GM18951 (cell line): ENCODE measurements around the gene TNNI3.
"Not testable (repeated sequence)": the region's sequence is repeated elsewhere in the genome, so short reads cannot be mapped to it uniquely, and the experiment has no call there.

ENCODE experiments used
- POLR2A ChIP-seq: IDR thresholded peaks from 4 replicates; pipeline ENCODE4 v1.6.1; 2011; ENCODE audit warnings: mild to moderate bottlenecking; ENCODE audit not compliant: insufficient read length, insufficient read depth; ENCODE audit errors: extremely low read depth
- in situ Hi-C: fragments of 300-500 bp; cut with MboI; formaldehyde crosslinking; loops from one replicate; pipeline ENCODE4 v1.12.0; 2022; ENCODE audit warnings: low sequenced_read_pairs, mixed read lengths, inconsistent platforms; ENCODE audit not compliant: unreplicated experiment

The TNNI3 gene

GRCh38 chr19:55161571-55162322 is 4.2 kb upstream of the TNNI3 start:
- in situ Hi-C loops: no loop called here
- TF ChIP-seq POLR2A: no peak

GRCh38 chr19:55160986-55161365 is 3.4 kb upstream of the TNNI3 start:
- TF ChIP-seq POLR2A: no peak
- in situ Hi-C loops: no loop called here

- in situ Hi-C loops: no loop called here
- no peak for TF ChIP-seq POLR2A
These were observed 2.8 kb upstream of the TNNI3 start for GRCh38 chr19:55160128-55160985.

DNA sequence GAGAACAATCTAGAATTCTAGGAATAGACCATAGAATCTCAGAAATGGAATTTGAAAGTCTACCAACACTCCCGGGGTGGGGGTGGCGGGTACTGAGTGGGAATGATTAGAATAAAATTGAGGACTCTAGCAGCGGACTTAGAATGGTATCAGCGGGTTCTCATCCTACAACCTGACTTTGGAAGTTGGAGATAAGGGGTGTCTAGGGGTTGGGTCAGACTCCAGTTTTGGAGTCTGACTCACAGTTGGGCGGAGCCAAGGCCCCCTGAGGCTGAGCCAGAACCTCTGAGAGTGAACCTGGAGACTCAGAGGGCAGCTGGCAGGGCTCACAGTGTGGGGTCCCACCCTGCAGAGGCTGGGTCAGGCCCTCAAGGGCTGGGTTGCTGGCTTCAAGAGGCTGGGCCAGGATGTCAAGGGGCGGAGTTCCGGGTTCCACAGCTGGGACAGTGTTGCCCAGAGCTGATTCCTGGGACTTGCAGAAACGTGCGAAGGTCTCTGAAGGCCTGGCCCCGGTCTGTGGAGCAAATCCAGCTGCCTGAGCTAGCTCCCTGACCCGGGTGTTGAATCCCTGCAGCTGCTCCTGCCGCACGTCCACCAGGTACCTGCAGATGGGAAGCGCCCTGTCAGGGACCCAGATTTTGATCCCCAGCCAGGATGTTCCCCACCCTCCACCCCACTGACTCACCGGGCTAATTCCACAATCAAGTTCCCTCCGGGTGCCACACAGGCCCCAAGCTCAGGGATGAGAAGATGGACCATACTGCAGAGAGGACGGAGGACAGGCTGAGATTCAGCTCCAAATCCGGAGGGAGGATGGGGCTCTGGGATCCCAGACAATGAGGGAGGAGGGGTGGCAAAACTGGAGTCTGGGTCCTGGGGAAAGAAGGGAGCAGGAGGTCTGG is 1.6 kb upstream of the TNNI3 start:
- in situ Hi-C loops: no loop called here
- no peak for TF ChIP-seq POLR2A

GRCh38 chr19:55158423-55158822 is 891 bp upstream of the TNNI3 start:
- in situ Hi-C loops: no loop called here

DNA sequence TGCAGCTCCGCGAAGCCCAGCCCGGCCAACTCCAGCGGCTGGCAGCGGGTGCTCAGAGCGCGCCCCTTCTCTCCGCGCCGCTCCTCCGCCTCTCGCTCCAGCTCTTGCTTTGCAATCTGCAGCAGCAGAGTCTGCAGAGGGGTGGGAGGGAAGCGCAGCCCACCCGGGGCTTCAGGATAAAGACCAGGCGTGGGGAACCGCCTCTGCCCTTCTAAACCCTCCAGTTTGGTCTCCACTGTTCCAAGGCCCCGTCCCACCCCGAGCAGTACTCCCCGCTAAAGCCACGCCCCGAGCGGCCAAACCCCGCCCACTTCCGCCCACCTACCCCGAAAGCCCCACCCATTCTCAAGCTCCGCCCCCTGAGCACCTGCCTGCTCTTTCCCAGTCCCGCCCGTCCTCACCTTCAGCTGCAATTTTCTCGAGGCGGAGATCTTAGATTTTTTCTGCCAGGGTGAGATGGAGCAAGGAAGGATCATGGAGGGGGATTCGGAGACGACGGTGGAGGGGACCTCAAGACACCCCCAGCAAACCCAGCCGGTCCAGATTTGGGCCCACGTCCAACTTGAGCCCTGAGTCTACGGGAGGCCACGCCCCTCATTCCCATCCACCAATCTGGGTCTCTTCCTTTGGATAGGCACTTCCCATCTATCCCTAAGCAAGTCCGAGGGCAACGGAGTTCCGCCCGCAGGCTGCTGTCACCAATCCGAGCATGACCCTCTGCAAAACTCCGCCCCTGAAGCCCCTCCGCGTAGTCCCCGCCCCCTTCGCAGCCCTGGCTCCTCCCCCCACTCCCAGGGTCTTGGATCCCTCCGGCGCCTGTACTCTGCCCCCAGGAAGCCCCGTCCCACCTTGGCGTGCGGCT is 1.1 kb downstream of the TNNI3 start:
- in situ Hi-C loops: no loop called here

More at GRCh38 chr19:55158423-55158822, 891 bp upstream of the TNNI3 start:
- no peak for TF ChIP-seq POLR2A

DNA sequence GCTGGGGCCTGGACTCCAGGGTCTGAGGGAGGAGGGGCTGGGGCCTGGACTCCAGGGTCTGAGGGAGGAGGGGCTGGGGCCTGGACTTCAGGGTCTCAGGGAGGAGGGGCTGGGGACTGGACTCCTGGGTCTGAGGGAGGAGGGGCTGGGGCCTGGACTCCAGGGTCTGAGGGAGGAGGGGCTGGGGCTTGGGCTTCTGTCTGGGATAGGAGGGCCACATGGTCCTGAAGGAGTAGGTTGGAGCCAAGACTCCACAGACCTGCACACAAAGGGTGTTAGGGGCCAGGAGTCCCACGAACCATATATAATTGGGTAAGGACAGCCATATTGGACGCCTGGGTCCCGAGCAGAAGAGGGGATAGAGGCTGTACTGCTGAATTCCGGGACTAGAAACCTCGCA is 1.7 kb downstream of the TNNI3 start:
- in situ Hi-C loops: not testable (repeated sequence)

More for the DNA sequence above, 1.1 kb downstream of the TNNI3 start:
- no peak for TF ChIP-seq POLR2A

- no peak for TF ChIP-seq POLR2A
- in situ Hi-C loops: no loop called here
These were observed 3.8 kb downstream of the TNNI3 start for GRCh38 chr19:55153652-55154264.

DNA sequence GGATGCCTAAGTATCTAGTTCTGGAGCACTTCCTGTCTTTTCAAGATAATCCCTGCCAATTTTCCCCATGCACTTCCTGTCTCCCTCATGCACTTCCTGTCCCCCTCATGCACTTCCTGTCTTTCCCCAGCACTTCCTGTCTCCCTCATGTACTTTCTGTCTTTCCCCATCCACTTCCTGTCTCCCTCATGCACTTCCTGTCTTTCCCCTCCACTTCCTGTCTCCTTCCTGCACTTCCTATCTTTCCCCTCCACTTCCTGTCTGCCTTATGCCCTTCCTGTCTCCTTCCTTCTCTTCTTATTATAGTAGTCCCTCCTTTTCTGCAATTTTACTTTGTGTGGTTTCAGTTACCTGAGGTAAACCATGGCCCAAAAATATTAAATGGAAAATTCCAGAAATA is 5.5 kb downstream of the TNNI3 start:
- TF ChIP-seq POLR2A: no peak
- in situ Hi-C loops: no loop called here

DNA sequence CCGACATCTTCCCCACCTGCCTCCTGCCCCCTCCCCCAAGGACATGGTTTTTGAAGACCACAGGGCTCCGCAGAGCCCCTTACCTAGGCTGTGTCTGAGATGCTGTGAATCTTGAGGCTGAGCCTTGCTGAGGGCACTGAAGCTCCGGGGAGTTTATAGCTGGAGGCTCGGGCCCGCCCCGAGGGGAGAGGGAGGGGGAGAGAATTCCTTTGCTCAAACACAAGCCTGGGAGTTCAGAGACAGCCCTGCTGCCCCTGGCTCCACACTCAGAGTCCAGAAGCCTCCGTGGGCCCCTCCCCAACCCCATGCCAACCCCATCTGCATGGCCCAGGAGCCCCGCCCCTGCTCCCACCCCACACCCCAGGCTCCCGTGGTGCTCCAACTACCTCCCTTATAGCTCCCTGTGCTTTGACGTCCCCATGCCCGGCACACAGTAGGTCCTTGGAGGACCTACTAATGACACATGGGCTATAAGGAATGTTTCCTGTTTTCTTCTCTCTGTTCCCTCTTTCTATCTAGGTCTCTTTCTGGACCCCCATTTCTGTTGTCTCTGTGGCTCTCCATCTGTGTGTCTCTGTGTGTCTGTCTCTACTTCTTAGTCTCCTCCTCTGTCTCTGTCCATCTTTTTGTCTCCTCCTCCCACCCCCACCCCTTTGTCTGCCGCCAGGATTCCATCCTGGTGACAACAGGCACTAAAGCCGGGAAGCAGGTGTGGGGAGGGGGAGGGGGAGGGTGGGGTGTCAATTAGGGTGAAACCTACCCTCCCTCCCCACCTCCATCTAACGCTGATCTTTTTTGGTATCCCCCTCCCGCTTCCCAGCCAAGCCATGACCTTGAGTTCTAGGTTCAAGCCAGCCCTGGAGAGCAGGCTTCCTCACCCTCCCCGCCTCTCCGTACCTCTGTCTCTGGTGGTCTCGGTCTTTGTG is 8.2 kb downstream of the TNNI3 start, which contains the start of gene TNNT1:
TNNT1 (minus strand) TSS at position 129 of the 926 bp plus-strand sequence. CDS start 2,049 bp downstream, outside the sequence.
- no peak for TF ChIP-seq POLR2A
- in situ Hi-C loops: no loop called here
